ENCODE measurements around the gene MOXD1. TPM values are rescaled to one million over a fixed set of nuclear protein-coding genes. Genes with fewer than 3 reads are reported as not detected.
A peak's percentile ranks its signal among the peaks of the same experiment; 100 is the strongest.

MOXD1 gene
- total RNA-seq, 4 donors from 2014 or later, result 27.6 to 260 (median 58.9) TPM

GRCh38 chr6:132285004-132285780 is 116.1 kb downstream of the MOXD1 start:
- Histone ChIP-seq H3K36me3 (no peaks in the 10 kb centered on the region), H3K27me3 (no peaks in the 10 kb centered on the region), H3K4me3 (no peak overlapping the region), H3K27ac (no peak overlapping the region), H3K4me1 (no peaks in the 10 kb centered on the region), H3K9me3 (no peaks in the 10 kb centered on the region)
- no peak for DNase-seq
- intact Hi-C loops (cut with DNase I; ENCODE audit: low total_unique reads), result no loop called here
- TF ChIP-seq POLR2A (IDR thresholded peaks at IDR 0.05), result no peak
- no peak for TF ChIP-seq CTCF (IDR thresholded peaks at IDR 0.05)

GRCh38 chr6:132282696-132283095 is 118.6 kb downstream of the MOXD1 start:
- intact Hi-C loops (cut with DNase I; ENCODE audit: low total_unique reads), result no loop called here
- TF ChIP-seq CTCF (IDR thresholded peaks at IDR 0.05) (no peak), POLR2A (IDR thresholded peaks at IDR 0.05) (no peak)
- Histone ChIP-seq H3K4me1 (no peaks in the 10 kb centered on the region), H3K27ac (no peak overlapping the region), H3K4me3 (no peak overlapping the region), H3K36me3 (no peaks in the 10 kb centered on the region), H3K27me3 (no peaks in the 10 kb centered on the region), H3K9me3 (no peaks in the 10 kb centered on the region)
- no peak for DNase-seq

- no peak for DNase-seq
- Histone ChIP-seq H3K27ac (no peak overlapping the region), H3K27me3 (no peaks in the 10 kb centered on the region), H3K36me3 (no peaks in the 10 kb centered on the region), H3K4me3 (no peak overlapping the region), H3K4me1 (no peaks in the 10 kb centered on the region), H3K9me3 (no peaks in the 10 kb centered on the region)
- TF ChIP-seq CTCF (IDR thresholded peaks at IDR 0.05) (no peak), POLR2A (IDR thresholded peaks at IDR 0.05) (no peak)
- intact Hi-C loops (cut with DNase I; ENCODE audit: low total_unique reads), result no loop called here
Observed at GRCh38 chr6:132280436-132280835, 120.8 kb downstream of the MOXD1 start.

- no peaks in the 10 kb centered on the region for H3K9me3 ChIP-seq
- no peaks in the 10 kb centered on the region for H3K27me3 ChIP-seq
- intact Hi-C loops (cut with DNase I; ENCODE audit: low total_unique reads), result loop anchor here (10.0 kb wide), 1 partner anchor 205 kb away; no protein-coding TSS in a partner anchor
- no peaks in the 10 kb centered on the region for H3K4me1 ChIP-seq
- H3K27ac ChIP-seq, result peak overlapping the region in 1 of 2 donors; percentile 40
- TF ChIP-seq POLR2A (IDR thresholded peaks at IDR 0.05), result no peak
- TF ChIP-seq CTCF (IDR thresholded peaks at IDR 0.05), result peak; percentile 79 to 95 (median 86)
- peak; percentile 65 to 66 for DNase-seq
- H3K36me3 ChIP-seq, result no peaks in the 10 kb centered on the region
- H3K4me3 ChIP-seq, result peak overlapping the region in 1 of 2 donors; percentile 37
Observed at GRCh38 chr6:132279592-132280139, 121.6 kb downstream of the MOXD1 start.
